ENCODE data around the gene HADH. TPM values are rescaled to one million over a fixed set of nuclear protein-coding genes. Genes with fewer than 3 reads are reported as not detected.

Gene HADH
- total RNA-seq, 1 experiment from 2014 or later = 47.9 TPM

- BruUV-seq (replicated peaks) = no TSS peak
- DNase-seq = no peak
- Mint-ChIP-seq H3K9me3 (ENCODE audit: low read depth, unreplicated experiment) (no peaks in the 10 kb centered on the region), H3K27me3 (ENCODE audit: unreplicated experiment) (peaks cover 36% of the 10 kb centered on the region), H3K27ac (ENCODE audit: unreplicated experiment) (no peak overlapping the region), H3K4me1 (ENCODE audit: low read depth, unreplicated experiment) (no peaks in the 10 kb centered on the region), H3K36me3 (ENCODE audit: insufficient read depth, unreplicated experiment) (no peaks in the 10 kb centered on the region), H3K4me3 (ENCODE audit: low read depth, unreplicated experiment) (no peak overlapping the region)
- TF ChIP-seq, protein P1, sequence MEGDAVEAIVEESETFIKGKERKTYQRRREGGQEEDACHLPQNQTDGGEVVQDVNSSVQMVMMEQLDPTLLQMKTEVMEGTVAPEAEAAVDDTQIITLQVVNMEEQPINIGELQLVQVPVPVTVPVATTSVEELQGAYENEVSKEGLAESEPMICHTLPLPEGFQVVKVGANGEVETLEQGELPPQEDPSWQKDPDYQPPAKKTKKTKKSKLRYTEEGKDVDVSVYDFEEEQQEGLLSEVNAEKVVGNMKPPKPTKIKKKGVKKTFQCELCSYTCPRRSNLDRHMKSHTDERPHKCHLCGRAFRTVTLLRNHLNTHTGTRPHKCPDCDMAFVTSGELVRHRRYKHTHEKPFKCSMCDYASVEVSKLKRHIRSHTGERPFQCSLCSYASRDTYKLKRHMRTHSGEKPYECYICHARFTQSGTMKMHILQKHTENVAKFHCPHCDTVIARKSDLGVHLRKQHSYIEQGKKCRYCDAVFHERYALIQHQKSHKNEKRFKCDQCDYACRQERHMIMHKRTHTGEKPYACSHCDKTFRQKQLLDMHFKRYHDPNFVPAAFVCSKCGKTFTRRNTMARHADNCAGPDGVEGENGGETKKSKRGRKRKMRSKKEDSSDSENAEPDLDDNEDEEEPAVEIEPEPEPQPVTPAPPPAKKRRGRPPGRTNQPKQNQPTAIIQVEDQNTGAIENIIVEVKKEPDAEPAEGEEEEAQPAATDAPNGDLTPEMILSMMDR (IDR thresholded peaks at IDR 0.05; ENCODE audit: unreplicated experiment) = no peak
- CTCF ChIA-PET = no interaction called here
- intact Hi-C loops (cut with micrococcal nuclease; ENCODE audit: unreplicated experiment) = no loop called here
These were observed 91.6 kb downstream of the HADH start for GRCh38 chr4:108081256-108081655.

Other genes with a start within 250 kb of the HADH start
- gene SGMS2, start 165.0 kb upstream of the HADH start, total RNA-seq (2022) = 67.2 and 74.7 TPM in 2 replicates
- 3.1 and 4.5 TPM in 2 replicates for gene CYP2U1, start 58.3 kb upstream of the HADH start, total RNA-seq (2022)
- 0.42 TPM in 1 of 2 replicates, not detected in the other for gene LEF1, start 179.0 kb downstream of the HADH start, total RNA-seq (2022)

All from Calu3 (cell line).